Mammary epithelial cell (primary cell): Measurements from ENCODE around the gene ARID1B.

Experiments used
- EZH2 ChIP-seq: IDR thresholded peaks from 2 replicates; pipeline ENCODE4 v1.6.1; 2012; ENCODE audit warnings: low read length, inconsistent platforms, borderline replicate concordance
- TF ChIP-seq, protein P1 (sequence below), 2 donors: IDR thresholded peaks in 1 of 2; conservative IDR thresholded peaks in 1 of 2; 2 replicates each; pipeline ENCODE4 v1.5.1; 2011 to 2012; ENCODE audit warnings: inconsistent platforms in 2 of 2, low read length in 2 of 2, mild to moderate bottlenecking in 2 of 2, control low read depth in 1 of 2, low read depth in 1 of 2; ENCODE audit not compliant: insufficient read depth in 1 of 2; ENCODE audit errors: extremely low read depth in 1 of 2

DNA sequence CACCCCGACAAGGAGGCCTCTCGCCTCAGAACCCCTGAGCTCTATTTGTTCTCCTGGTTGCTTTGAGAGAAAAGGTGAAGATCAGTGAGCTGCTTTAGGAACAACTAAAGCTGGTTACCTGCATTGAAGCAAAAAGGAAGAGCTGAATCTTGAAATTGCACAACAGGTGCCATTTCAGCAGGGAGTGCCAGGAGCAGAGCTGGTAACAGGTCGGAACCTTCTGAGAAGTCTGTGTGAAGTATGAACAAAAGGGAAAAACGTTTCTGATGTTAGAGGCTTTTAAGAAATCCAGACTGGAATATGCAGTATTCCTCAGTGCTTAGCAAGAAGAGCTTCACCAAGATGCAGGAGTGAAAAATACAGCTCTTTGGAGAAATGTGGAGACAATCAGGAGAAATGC lies 382.2 kb downstream of the ARID1B start:
- TF ChIP-seq, protein P1, sequence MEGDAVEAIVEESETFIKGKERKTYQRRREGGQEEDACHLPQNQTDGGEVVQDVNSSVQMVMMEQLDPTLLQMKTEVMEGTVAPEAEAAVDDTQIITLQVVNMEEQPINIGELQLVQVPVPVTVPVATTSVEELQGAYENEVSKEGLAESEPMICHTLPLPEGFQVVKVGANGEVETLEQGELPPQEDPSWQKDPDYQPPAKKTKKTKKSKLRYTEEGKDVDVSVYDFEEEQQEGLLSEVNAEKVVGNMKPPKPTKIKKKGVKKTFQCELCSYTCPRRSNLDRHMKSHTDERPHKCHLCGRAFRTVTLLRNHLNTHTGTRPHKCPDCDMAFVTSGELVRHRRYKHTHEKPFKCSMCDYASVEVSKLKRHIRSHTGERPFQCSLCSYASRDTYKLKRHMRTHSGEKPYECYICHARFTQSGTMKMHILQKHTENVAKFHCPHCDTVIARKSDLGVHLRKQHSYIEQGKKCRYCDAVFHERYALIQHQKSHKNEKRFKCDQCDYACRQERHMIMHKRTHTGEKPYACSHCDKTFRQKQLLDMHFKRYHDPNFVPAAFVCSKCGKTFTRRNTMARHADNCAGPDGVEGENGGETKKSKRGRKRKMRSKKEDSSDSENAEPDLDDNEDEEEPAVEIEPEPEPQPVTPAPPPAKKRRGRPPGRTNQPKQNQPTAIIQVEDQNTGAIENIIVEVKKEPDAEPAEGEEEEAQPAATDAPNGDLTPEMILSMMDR (conservative IDR thresholded peaks at IDR 0.05 in 1 of 2, IDR thresholded peaks at IDR 0.05 in 1 of 2; ENCODE audit: extremely low read depth in 1 of 2, insufficient read depth in 1 of 2, low read depth in 1 of 2, low read length in 2 of 2) = no peak
- TF ChIP-seq EZH2 = no peak
